ENCODE measurements around the gene BEST3. TPM values are rescaled to one million over a fixed set of nuclear protein-coding genes. Genes with fewer than 3 reads are reported as not detected.
A peak's percentile ranks its signal among the peaks of the same experiment; 100 is the strongest.

Gene BEST3
- total and polyA plus RNA-seq, 9 donors: 26.2 to 72.8 (median 45.0) TPM

GRCh38 chr12:69688471-69689427 lies 10.4 kb downstream of the BEST3 start:
- H3K4me1 ChIP-seq (ENCODE audit: control insufficient read depth, insufficient read depth, low read length): peaks cover 33% of the 10 kb centered on the region
- no peaks in the 10 kb centered on the region for H3K36me3 ChIP-seq (ENCODE audit: control insufficient read depth, insufficient read depth, low read length)
- H3K4me3 ChIP-seq (ENCODE audit: low read length): no peak overlapping the region
- no peaks in the 10 kb centered on the region for H3K9me3 ChIP-seq (replicated peaks; ENCODE audit: control insufficient read depth, low read depth, low read length)
- peak; percentile 89 for DNase-seq
- H3K27ac ChIP-seq (ENCODE audit: low read length): peak overlapping the region; percentile 45
- H3K27me3 ChIP-seq (ENCODE audit: control insufficient read depth, insufficient read depth, low read length): no peaks in the 10 kb centered on the region
- WGBS (ENCODE audit: insufficient coverage): 34% methylated on average over 8 of the region's 14 CpGs

- no peak overlapping the region for H3K27ac ChIP-seq (ENCODE audit: low read length)
- DNase-seq: peak; percentile 20
Observed at GRCh38 chr12:69688021-69688420, 11.1 kb downstream of the BEST3 start.

GRCh38 chr12:69687390-69687789 lies 11.7 kb downstream of the BEST3 start:
- no peak overlapping the region for H3K27ac ChIP-seq (ENCODE audit: low read length)
- peaks cover 33% of the 10 kb centered on the region for H3K4me1 ChIP-seq (ENCODE audit: control insufficient read depth, insufficient read depth, low read length)
- H3K4me3 ChIP-seq (ENCODE audit: low read length): no peak overlapping the region
- no peak for DNase-seq
- no peaks in the 10 kb centered on the region for H3K36me3 ChIP-seq (ENCODE audit: control insufficient read depth, insufficient read depth, low read length)
- 95% methylated on average over 2 of the region's 4 CpGs for WGBS (ENCODE audit: insufficient coverage)
- H3K27me3 ChIP-seq (ENCODE audit: control insufficient read depth, insufficient read depth, low read length): no peaks in the 10 kb centered on the region
- H3K9me3 ChIP-seq (replicated peaks; ENCODE audit: control insufficient read depth, low read depth, low read length): no peaks in the 10 kb centered on the region

More at GRCh38 chr12:69688021-69688420, 11.1 kb downstream of the BEST3 start:
- Histone ChIP-seq H3K9me3 (replicated peaks; ENCODE audit: control insufficient read depth, low read depth, low read length) (no peaks in the 10 kb centered on the region), H3K36me3 (ENCODE audit: control insufficient read depth, insufficient read depth, low read length) (no peaks in the 10 kb centered on the region), H3K4me3 (ENCODE audit: low read length) (no peak overlapping the region), H3K4me1 (ENCODE audit: control insufficient read depth, insufficient read depth, low read length) (peaks cover 33% of the 10 kb centered on the region), H3K27me3 (ENCODE audit: control insufficient read depth, insufficient read depth, low read length) (no peaks in the 10 kb centered on the region)
- no CpG with 5 or more reads among the region's 1 CpG for WGBS (ENCODE audit: insufficient coverage)

- no peak for DNase-seq
- H3K9me3 ChIP-seq (replicated peaks; ENCODE audit: control insufficient read depth, low read depth, low read length): no peaks in the 10 kb centered on the region
- H3K4me1 ChIP-seq (ENCODE audit: control insufficient read depth, insufficient read depth, low read length): peaks cover 33% of the 10 kb centered on the region
- WGBS (ENCODE audit: insufficient coverage): 65% methylated on average over 2 of the region's 2 CpGs
- no peaks in the 10 kb centered on the region for H3K27me3 ChIP-seq (ENCODE audit: control insufficient read depth, insufficient read depth, low read length)
- H3K36me3 ChIP-seq (ENCODE audit: control insufficient read depth, insufficient read depth, low read length): no peaks in the 10 kb centered on the region
- no peak overlapping the region for H3K27ac ChIP-seq (ENCODE audit: low read length)
- H3K4me3 ChIP-seq (ENCODE audit: low read length): no peak overlapping the region
Observed at GRCh38 chr12:69686731-69687130, 12.4 kb downstream of the BEST3 start.

- Histone ChIP-seq H3K27ac (ENCODE audit: low read length) (no peak overlapping the region), H3K4me1 (ENCODE audit: control insufficient read depth, insufficient read depth, low read length) (peaks cover 33% of the 10 kb centered on the region), H3K36me3 (ENCODE audit: control insufficient read depth, insufficient read depth, low read length) (no peaks in the 10 kb centered on the region), H3K27me3 (ENCODE audit: control insufficient read depth, insufficient read depth, low read length) (no peaks in the 10 kb centered on the region), H3K4me3 (ENCODE audit: low read length) (no peak overlapping the region), H3K9me3 (replicated peaks; ENCODE audit: control insufficient read depth, low read depth, low read length) (no peaks in the 10 kb centered on the region)
- no CpG with 5 or more reads among the region's 2 CpGs for WGBS (ENCODE audit: insufficient coverage)
- DNase-seq: peak; percentile 67
Observed at GRCh38 chr12:69685810-69686209, 13.3 kb downstream of the BEST3 start.

- H3K4me1 ChIP-seq (ENCODE audit: control insufficient read depth, insufficient read depth, low read length): peaks cover 23% of the 10 kb centered on the region
- no peaks in the 10 kb centered on the region for H3K36me3 ChIP-seq (ENCODE audit: control insufficient read depth, insufficient read depth, low read length)
- no peaks in the 10 kb centered on the region for H3K27me3 ChIP-seq (ENCODE audit: control insufficient read depth, insufficient read depth, low read length)
- WGBS (ENCODE audit: insufficient coverage): 33% methylated on average over 2 of the region's 2 CpGs
- H3K27ac ChIP-seq (ENCODE audit: low read length): no peak overlapping the region
- no peaks in the 10 kb centered on the region for H3K9me3 ChIP-seq (replicated peaks; ENCODE audit: control insufficient read depth, low read depth, low read length)
- H3K4me3 ChIP-seq (ENCODE audit: low read length): no peak overlapping the region
- DNase-seq: peak; percentile 50
Observed at GRCh38 chr12:69684466-69684865, 14.6 kb downstream of the BEST3 start.

- no peak overlapping the region for H3K27ac ChIP-seq (ENCODE audit: low read length)
- no peak overlapping the region for H3K4me3 ChIP-seq (ENCODE audit: low read length)
- no CpG with 5 or more reads among the region's 2 CpGs for WGBS (ENCODE audit: insufficient coverage)
- H3K4me1 ChIP-seq (ENCODE audit: control insufficient read depth, insufficient read depth, low read length): peaks cover 13% of the 10 kb centered on the region
- H3K27me3 ChIP-seq (ENCODE audit: control insufficient read depth, insufficient read depth, low read length): no peaks in the 10 kb centered on the region
- H3K9me3 ChIP-seq (replicated peaks; ENCODE audit: control insufficient read depth, low read depth, low read length): no peaks in the 10 kb centered on the region
- no peaks in the 10 kb centered on the region for H3K36me3 ChIP-seq (ENCODE audit: control insufficient read depth, insufficient read depth, low read length)
- DNase-seq: no peak
Observed at GRCh38 chr12:69682110-69682755, 16.9 kb downstream of the BEST3 start.

- Histone ChIP-seq H3K27ac (ENCODE audit: low read length) (no peak overlapping the region), H3K9me3 (replicated peaks; ENCODE audit: control insufficient read depth, low read depth, low read length) (no peaks in the 10 kb centered on the region), H3K36me3 (ENCODE audit: control insufficient read depth, insufficient read depth, low read length) (no peaks in the 10 kb centered on the region), H3K27me3 (ENCODE audit: control insufficient read depth, insufficient read depth, low read length) (no peaks in the 10 kb centered on the region), H3K4me3 (ENCODE audit: low read length) (no peak overlapping the region), H3K4me1 (ENCODE audit: control insufficient read depth, insufficient read depth, low read length) (peaks cover 2% of the 10 kb centered on the region)
- no peak for DNase-seq
- WGBS (ENCODE audit: insufficient coverage): 83% methylated on average over 1 of the region's 4 CpGs
Observed at GRCh38 chr12:69679119-69679518, 20.0 kb downstream of the BEST3 start.

- Histone ChIP-seq H3K9me3 (replicated peaks; ENCODE audit: control insufficient read depth, low read depth, low read length) (no peaks in the 10 kb centered on the region), H3K36me3 (ENCODE audit: control insufficient read depth, insufficient read depth, low read length) (peaks cover 3% of the 10 kb centered on the region), H3K27me3 (ENCODE audit: control insufficient read depth, insufficient read depth, low read length) (no peaks in the 10 kb centered on the region), H3K4me3 (ENCODE audit: low read length) (no peak overlapping the region), H3K27ac (ENCODE audit: low read length) (no peak overlapping the region), H3K4me1 (ENCODE audit: control insufficient read depth, insufficient read depth, low read length) (no peaks in the 10 kb centered on the region)
- no peak for DNase-seq
- 92% methylated on average over 7 of the region's 8 CpGs for WGBS (ENCODE audit: insufficient coverage)
Observed at GRCh38 chr12:69676257-69677012, 22.7 kb downstream of the BEST3 start.

GRCh38 chr12:69672195-69672594 lies 26.9 kb downstream of the BEST3 start:
- no peak for DNase-seq
- WGBS (ENCODE audit: insufficient coverage): 73% methylated on average over 1 of the region's 2 CpGs
- Histone ChIP-seq H3K9me3 (replicated peaks; ENCODE audit: control insufficient read depth, low read depth, low read length) (no peaks in the 10 kb centered on the region), H3K27ac (ENCODE audit: low read length) (no peak overlapping the region), H3K4me3 (ENCODE audit: low read length) (no peak overlapping the region), H3K36me3 (ENCODE audit: control insufficient read depth, insufficient read depth, low read length) (peaks cover 3% of the 10 kb centered on the region), H3K27me3 (ENCODE audit: control insufficient read depth, insufficient read depth, low read length) (no peaks in the 10 kb centered on the region), H3K4me1 (ENCODE audit: control insufficient read depth, insufficient read depth, low read length) (no peaks in the 10 kb centered on the region)

Data from muscle of leg (tissue), 11 donors.